ENCODE measurements around the gene SOCS1.
A peak's percentile ranks its signal among the peaks of the same experiment; 100 is the strongest.
"Not testable (repeated sequence)": the region's sequence is repeated elsewhere in the genome, so short reads cannot be mapped to it uniquely, and the experiment has no call there.

The SOCS1 gene, protein sequence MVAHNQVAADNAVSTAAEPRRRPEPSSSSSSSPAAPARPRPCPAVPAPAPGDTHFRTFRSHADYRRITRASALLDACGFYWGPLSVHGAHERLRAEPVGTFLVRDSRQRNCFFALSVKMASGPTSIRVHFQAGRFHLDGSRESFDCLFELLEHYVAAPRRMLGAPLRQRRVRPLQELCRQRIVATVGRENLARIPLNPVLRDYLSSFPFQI

DNA sequence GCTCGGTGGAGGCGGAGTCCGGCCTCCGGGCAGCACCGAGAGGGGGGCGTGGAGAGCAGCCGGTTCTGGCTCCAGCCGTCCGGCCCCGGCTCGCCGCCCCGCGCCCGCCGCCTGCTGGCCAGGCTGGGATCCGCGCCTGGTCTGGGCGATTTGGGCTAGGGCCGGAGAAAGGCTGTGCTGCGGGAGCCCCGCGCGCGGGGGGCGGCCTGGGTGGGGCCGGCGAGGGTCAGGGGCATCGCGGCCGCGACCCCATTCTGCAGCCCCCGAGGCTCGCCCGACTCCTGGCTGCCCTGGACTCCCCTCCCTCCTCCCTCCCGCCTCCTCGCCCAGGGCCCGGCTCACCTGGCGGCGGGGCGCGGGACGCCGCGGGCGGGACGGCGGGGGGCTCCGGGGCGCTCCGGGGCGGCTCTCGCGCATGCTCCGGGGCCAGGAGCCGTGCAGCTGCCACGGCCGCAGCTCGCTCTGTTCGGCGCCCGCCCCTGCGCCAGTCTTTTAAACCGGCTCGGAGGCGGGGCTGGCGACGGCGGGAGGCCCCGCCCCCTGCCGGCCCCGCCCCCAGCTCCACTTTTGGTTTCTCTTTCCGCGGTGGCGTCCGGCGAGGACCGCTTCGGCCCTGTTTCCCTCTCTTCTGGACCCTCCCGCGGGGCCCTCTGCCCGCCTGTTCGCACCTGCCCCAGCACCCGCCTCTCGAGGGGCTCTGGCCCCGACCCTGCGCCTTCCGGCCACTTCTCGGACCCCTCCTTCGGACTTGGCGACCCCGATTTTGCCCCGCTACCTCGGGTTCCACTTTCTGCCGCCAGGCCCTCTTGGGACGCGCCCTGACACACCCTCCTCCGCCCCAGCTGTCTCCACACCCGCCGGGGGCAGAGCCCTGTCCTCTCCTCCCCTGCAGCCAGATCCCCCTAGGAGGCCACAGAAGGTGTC, at the start of gene SOCS1:
Gene SOCS1 (minus strand): TSS at position 468 of the 924 bp plus-strand sequence. CDS start 726 bp downstream, outside the sequence.
- DNase-seq = peak; percentile 85 to 90

DNA sequence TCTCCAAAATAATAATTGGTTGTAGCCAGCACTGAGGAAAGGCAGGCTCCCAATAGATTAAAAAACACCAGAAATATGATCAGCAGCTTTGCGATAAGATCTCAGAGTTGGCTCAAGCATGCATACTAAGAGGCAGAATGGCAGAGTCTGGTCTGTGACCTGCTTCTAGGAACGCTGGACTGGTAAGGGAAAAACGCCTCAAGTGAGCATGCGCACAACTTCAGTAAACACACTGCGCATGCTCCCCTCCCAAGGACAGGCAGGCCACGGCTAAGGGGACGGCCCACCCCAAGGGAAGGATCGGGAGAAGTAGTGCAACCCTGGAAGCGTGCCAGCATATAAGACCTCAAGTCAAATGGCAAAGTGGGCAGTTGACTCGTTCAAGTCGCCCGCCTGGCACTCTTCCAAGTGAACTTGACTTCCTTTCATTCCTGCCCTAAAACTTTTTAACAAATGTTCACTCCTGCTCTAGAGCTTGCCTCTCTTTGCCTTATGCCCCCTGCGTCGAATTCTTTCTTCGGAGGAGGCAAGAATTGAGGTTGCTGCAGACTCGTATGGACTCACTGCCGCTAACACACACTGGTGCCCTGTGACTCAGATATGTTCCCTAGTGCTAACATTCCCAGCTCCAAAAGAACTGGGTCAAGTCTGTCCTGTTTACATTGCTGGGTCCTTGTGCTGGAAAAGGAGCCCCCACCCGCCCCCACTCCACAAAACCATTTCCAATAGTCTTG, 47.6 kb upstream of the SOCS1 start:
- DNase-seq = no peak

DNA sequence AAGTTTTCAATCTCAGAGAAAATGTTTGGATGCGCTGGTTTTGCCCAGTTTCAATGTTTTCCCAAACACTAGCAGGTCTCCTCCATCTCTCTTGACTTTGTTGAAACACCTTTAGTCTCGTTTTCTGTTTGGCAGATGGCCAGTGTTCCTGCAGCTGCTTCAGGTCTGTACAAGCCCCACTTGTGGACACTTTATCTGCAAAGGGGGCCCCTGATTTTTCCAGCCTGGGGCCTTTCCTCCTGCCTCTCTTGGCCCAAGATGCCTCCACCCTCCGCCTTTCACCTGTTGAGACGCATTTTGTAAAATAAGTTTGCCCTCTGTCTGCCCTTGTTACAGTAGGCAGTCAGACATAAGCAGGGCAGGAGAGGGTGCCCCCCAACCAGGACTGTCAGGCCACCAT, 47.0 kb upstream of the SOCS1 start:
- no peak for DNase-seq

DNA sequence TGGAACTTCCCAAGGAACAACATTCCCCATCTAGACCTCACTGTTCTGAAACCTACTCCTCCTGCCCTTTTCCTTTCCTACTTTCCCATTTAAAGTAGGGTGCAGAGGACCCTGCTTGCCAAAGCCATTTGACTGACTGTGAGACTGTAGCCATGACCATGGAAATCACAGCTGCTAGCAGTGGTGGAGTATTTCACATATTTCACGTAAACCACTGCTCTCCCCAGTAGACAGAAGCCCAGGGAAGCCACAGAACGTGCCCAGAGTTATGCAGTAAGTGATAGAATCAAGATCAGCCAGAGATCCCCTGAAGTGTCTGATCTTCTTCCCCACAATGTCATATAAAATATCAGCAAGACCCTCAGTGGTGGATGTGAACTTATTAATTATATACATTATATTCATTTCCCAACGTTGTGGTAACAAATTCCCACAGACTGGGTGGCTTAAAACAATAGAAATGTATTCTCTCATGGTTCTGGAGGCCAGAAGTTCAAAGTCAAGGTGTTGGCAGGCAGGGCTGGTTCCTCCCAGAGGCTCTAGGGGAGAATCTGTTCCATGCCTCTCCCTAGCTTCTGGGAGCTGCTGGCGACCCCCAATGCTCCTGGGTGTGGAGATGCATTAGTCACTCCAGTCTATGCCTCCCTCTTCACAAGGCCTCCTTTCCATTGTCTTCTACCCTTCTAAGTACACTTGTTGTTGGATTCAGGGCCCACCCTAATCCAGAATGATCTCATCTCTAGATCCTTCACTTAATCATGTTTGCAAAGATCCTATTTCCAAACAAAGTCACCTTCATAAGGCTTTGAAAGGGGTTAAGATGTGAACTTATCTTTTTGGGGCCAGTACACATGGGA, 45.9 kb upstream of the SOCS1 start:
- no peak for DNase-seq

DNA sequence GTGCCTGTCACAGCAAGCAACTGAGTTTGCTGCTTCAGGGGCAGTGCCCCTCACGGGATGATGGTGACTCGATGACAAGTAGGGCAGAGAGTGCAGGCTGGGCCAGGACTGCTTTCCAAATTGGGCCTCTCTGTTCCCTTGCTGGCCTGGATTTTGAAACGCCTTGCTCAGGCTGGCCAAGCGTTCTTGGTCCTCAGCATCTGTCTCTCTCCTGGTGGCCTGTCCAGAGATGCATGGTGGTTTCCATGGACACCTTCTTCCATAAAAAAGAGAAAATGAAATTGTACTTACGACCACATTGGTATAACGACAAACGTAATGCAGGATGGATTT, 44.5 kb upstream of the SOCS1 start:
- DNase-seq = no peak

DNA sequence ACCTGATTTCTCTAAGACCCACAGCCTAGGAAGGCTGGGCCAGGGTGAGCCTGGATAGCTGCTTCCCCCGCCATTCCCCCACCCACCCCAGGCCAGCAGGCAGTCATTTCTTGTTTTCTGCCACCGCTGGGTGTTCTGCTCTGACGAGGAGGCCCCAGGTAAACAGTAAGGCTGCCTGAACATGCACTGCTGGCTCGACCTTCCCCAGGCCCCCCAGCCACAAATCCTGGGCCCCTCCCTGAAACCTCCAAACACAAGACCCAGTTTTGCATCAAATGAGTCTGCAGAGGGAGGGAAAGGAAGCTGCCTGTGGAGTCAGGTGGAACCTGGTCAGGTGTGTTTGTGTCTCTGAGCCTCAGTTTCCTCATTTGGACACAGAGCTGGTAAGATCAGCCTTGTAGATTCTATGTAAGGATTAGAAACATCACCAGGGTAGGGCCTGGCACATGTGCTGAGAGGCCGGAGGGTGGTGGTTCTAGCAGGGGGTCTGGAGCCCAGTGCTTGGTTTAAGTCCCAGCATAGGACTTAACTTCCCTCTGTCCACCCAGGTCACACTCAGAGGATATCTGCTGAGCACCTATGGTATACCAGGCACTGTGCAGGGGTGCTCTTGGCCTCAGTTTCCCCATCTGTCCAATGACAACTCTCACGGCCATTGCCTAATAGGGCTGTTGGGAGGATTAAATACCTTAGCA, 44.0 kb upstream of the SOCS1 start:
- no peak for DNase-seq

DNA sequence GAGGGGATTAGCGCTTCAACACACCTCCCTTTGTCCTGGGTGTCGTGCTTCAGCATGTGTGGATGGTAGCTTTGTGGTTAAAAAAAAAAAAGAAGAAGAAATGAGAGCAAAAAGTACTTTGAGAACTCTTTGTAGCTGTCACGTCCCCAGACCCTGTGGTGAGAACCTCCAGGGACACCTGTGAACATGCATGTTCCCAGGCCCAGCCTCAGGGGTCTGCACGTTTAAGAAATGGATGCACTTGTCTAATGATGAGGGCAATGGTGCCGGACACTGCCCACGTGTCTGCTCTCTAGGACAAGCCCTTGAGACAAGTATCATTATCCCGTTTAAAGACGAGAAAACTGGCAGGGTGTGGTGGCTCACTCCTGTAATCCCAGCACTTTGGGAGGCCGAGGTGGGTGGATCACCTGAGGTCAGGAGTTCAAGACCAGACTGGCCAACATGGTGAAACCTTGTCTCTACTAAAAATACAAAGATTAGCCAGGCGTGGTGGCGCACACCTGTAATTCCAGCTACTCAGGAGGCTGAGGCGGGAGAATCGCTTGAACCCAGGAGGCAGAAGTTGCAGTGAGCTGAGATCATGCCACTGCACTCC, 43.0 kb upstream of the SOCS1 start:
- not testable (repeated sequence) for DNase-seq

DNA sequence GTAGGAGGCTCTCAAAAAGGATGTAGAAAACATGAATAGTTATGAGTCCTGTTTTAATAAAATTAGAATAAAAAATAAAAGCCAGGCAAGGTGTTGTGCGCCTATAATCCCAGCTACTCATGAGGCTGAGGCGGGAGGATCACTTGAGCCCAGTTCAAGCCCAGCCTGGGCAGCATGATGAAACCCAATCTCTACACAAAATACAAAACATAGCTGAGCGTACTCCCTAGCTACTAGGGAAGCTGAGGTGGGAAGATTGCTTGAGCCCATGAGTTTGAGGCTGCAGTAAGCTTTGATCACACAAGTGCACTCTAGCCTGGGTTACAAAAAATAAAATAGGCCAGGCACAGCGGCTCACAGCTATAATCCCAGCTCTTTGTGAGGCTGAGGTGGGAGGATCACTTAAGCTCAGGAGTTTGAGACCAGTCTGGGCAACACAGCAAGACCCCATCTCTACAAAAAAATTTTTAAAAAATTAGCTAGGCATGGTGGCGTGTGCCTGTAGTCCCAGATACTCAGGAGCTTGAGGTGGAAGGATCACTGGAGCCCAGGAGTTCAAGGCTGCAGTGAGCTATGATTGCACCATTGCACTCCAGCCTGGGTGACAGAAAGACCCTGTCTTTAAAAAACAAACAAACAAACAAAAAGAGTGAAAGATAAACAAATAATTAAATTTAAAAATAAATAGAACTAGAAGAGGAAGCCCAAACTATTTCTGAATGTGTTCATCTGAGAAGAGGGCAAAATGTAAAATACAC, 42.3 kb upstream of the SOCS1 start:
- no peak for DNase-seq

DNA sequence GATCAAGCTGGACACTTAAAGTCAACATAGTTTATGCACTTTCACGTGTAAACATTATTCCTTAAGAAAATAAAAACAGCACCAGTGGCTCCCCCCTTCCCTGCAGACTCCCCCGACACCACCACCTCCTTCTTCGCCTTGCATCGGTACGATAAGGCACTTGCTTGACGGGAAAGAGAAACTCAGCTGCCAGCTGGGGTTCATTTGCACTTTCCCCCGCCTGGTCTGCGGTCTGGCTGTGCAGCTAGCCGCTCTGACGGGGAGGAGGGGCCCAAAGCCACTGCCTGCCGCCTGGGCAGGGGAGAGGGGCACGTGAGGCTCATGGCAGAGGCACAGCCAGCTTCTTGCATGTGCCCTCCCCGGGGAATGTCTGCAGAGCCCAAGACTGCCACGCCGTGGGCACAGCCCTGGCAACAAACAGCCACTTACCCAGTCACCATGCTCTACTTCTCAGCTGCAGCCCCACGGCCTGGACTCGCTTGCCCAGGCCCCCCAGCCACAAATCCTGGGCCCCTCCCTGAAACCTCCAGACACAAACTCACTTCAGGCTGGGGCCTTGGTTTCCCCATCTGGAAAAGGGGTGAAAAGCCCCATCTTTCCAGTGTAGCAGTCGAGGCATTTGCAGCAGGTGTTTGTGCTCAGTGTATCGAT, 41.6 kb upstream of the SOCS1 start:
- peak; percentile 53 to 62 for DNase-seq

DNA sequence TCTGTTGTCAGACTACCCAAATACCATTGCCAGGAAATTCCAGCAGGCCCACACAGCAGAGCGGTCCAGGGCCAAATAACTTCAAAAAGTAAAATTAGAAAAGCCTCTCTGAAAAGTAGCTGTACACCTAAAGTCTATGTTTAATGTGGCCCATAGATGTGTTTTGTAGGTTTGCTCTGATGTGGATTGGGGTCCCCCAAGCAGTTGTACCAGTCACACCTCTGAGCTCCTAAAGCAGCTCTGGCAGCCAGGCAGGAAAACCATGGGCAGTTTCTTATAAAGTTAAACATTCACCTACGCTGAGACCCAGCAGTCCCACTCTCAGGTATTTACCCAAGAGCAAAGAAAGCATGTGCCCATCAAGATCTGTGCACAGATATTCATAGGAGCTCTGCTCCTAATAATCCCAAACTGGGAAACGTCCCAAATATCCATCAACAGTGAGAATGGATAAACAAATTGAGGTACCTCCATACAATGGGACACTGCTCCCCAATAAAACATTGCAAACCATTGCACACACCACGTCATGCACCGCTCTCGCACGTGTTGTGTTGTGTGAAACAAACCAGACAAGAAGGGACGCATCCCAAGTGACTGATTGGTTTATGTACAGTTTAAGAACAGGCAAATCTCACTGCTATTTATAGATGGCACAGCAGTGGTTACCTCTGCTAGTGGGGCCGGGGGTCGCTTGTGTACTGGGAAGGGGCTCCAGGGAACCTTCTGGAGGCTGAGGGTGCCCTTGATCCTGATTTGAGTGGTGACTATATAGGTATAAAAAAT, 40.9 kb upstream of the SOCS1 start:
- DNase-seq = no peak

DNA sequence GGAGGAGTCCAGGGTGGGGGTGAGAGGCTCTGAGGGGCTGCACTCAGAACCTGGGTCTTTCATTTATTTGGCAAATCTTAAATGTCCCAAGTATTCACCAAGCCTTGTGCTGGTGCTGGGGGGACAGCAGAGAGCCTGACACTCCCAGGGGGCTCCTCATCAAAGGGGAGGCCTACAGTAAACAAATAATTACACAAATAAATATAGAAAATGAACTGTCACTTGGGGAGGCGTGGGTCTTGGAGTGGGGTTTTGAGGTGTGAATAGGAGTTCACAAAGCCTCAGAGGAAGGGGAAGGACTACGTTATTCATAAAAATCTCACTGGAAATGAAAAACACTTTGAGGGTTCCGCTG, 40.3 kb upstream of the SOCS1 start:
- DNase-seq = no peak

DNA sequence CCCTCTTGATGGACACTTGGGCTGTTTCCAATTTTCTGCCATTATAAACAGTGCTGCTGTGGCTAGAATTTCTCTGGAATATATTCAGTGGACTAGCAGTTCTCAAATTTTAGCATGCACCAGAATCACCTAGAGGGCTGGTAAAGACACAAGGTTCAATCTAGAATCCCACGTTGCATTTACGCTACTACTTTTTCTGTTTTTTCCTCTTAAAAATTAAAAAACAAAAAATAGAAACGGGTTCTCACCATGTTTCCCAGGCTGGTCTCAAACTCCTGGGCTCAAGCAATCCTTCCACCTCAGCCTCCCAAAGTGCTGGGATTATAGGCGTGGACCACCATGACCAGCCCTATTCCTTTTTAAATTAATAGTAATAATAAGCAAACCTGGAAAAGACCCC, 39.7 kb upstream of the SOCS1 start:
- no peak for DNase-seq

DNA sequence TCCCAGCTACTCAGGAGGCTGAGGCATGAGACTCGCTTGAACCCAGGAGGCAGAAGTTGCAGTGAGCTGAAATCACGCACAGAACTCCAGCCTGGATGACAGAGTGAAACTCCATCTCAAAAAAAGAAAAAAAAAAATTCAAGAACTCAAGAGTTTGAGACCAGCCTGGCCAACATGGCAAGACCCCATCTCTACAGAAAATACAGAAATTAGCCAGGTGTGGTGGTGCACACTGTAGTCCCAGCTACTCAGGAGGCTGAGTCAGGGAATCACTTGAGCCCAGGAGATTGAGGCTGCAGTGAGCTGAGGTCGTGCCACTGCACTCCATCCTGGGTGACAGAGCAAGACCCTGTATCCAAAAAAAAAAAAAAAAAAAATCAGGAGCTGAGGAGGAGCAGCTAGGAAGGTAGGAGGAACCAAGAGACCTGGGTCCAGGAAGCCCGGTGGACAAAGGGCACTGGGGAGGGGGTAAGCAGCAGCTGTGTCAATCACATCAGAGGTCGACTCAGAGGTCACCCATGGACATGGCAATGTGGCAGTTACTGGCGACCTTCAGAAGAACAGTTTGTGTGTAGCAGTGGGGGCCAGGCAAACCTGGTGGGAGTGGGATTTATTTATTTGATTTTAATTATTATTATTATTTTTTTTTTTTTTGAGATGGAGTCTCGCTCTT, 36.2 kb upstream of the SOCS1 start:
- DNase-seq = no peak

DNA sequence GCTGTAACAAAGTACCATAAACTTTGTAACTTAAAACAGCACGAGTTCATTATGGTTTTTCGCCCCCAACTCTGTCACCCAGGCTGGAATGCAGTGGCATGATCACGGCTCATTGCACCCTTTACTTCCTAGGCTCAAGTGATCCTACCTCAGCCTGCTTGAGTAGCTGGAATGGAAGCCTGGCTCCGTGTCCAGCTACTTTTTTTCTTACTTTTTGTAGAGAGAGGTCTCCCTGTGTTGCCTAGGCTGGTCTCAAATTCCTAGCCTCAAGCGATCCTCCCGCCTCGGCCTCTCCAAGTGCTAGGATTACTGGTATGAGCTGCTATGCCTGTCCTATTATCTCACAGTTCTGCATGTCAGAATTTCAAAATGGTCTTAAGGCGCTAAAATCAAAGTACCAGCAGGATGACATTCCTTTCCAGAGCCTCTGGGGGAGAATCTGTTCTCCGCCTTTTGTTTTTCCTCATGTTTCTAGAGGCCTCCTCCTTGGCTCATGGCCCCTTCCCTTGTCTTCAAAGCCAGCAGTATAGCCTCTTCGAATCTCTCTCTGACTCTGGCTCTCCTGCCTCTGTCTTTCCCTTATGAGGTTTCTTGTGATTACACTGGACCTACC, 35.2 kb upstream of the SOCS1 start:
- DNase-seq = no peak

DNA sequence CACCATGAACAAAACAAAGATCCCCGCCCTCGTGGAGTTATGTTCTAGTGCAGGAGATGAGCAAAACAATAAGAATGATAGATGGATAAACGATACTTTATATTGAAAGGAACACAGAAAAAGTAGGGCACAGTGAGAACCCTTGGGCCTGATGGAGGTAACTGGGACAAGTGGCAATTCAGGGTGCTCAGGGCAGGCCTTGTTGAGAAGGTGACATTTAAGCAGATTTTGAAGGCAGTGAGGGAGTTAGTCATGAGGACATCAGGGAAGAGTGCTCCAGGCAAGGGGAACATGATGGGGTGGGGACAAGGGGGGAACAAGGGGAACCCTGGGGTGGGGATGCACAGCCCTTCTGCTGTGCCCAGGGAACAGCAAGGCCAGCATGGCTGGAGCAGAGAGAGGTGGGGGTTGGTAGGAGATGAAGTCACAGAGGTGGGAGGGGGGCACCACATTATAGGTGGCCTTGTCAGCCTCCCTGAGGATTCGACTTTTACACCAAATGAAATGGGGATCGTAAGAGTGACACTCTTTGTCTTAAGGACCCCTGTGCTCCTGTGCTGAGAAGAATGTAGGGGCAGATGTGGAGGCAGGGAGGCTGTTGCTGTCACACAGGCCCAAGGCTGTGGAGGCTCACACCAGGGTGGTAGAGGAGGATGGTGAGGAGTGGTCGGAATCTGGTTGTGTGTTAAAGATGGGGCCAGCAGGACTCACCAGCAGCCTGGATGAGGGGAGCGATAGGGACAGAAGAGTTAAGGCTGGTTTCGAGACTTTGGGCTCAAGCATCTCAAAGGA, 34.3 kb upstream of the SOCS1 start:
- no peak for DNase-seq

DNA sequence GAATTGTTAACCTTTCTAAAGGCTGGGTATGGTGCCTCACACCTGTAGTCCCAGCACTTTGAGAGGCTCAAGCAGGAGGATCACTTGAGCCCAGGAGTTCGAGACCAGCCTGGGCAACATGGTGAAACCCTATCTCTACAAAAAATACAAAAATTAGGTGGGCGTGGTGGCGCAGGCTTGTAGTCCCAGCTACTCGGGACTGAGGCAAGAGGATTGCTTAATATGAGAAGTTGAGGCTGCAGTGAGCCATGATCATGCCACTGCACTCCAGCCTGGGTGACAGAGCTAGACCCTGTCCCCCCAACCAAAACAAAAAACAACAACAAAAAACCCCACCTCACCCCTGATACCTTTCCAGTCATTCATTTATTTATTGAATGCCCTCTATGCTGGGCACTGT, 33.7 kb upstream of the SOCS1 start:
- DNase-seq = not testable (repeated sequence)

DNA sequence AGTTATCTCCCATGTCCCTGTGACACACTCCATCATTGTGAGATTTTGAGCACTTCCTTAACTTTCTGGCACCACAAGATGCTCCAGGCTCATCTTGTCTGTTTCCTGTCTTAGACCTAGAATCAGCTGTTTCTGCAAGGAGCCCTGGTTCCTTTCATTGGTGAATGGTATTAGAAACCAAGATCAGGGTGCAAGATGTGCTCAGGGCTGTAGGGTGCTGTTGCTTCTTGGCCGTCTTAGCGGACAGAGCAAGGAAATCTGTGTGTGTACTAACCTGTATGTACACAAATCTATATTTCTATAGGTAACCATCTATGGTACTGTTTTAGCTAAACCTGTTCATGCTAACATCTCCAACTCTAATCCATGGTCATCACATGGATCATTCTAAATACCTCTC, 33.2 kb upstream of the SOCS1 start:
- DNase-seq = no peak

DNA sequence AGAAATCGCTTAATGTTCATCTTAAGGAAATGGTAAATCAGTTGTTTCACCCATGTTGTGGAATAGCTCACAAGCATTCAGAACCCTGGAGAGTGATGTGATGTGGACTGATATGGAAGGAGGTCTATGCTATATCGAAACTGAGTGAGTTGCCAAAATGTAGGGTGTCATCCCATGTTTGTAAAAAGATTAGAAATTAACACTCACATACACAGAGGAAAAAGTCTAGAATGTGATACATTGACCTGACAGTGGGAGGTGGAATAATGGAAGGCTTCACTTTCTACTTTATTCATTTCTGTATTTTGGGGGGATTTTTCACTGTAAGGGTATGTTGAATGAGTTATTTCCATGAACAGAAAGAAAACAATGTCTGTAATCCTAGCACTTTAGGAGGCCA, 29.8 kb upstream of the SOCS1 start:
- no peak for DNase-seq
